TTC549 (cell line): Measurements from ENCODE around the gene DOCK8.
"Not testable (repeated sequence)": the region's sequence is repeated elsewhere in the genome, so short reads cannot be mapped to it uniquely, and the experiment has no call there.

Experiments
- FAIRE-seq: peaks from 2 replicates; lab custom pipeline; 2012; peaks lifted over from hg19 to GRCh38; lab: Jason Lieb, UNC

The DOCK8 gene

DNA sequence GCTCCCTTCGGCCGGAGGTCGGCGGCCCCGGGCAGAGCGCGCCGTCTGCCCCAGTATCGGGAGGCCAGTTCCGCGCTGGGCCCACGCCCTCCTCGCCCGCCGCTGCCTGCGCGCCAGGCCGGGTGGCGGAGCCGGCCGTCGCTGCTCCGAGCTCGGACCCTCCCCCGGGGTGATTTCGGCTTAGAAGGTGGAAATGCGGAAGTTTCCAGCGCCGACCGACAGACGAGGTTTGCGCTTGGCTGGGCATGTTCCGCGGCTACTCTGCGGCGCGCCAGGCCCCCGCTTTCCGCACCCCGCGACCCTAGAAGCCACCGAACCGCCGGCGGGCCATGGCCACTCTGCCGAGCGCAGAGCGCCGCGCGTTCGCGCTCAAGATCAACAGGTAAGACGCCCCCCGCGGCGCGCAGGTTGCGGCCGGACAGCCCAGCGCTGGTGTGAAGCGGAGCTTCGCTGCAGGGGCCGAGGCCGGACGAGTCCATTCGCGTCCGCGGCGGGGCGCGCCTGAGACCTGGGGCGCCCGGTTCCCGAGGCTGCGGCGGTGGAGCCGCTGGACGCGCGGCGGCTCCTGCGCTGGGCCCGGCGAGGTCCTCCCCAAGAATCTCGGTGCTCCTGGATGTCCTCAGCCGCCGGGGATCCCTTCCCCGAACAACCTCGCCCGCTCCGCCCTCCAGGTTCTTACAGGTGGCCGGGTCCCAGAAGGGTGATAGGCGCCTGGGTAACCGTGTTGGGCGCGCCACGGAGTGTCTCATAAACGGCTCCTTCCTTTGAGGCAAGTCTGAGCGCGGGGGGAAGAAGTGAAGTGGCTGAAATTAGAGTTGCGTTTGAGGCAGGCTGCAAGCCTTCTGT is at the start of gene DOCK8:
Gene DOCK8 (plus strand): TSS at position 218 of the 846 bp plus-strand sequence. CDS start 112 bp downstream, at position 330.
- no peak for FAIRE-seq

GRCh38 chr9:169757-170156 is 44.9 kb upstream of the DOCK8 start:
- not testable (repeated sequence) for FAIRE-seq

GRCh38 chr9:178140-178825 is 36.4 kb upstream of the DOCK8 start:
- FAIRE-seq, result not testable (repeated sequence)

GRCh38 chr9:178970-179383 is 35.7 kb upstream of the DOCK8 start, which contains the start of gene ZNG1A:
Gene ZNG1A, minus strand, starts transcription at chr9:179056. Its CDS starts 87 bp downstream, at chr9:178969.
- FAIRE-seq, result not testable (repeated sequence)

DNA sequence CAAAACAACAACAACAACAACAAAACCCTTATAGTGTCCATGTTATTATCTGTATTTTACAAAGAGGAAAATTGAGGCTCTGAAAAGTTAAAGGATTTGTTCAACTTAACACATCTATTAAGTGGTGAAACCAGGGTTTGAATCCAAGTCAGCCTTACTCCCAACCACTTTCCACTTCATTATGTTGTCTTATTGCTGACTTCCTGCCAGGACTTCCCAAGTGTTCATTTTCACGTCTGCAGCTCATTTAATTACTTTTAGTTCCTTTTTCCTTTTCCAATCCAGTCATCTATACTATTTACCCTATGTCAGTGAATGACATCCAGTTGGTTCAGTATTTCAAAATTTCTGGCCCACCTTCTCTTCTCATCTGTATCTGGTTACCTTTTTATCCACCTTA is 15.1 kb upstream of the DOCK8 start:
- not testable (repeated sequence) for FAIRE-seq

GRCh38 chr9:206481-206880 is 8.2 kb upstream of the DOCK8 start:
- FAIRE-seq, result no peak

GRCh38 chr9:209143-209758 is 5.4 kb upstream of the DOCK8 start:
- no peak for FAIRE-seq

- no peak for FAIRE-seq
Observed at GRCh38 chr9:211036-211435, 3.6 kb upstream of the DOCK8 start.

DNA sequence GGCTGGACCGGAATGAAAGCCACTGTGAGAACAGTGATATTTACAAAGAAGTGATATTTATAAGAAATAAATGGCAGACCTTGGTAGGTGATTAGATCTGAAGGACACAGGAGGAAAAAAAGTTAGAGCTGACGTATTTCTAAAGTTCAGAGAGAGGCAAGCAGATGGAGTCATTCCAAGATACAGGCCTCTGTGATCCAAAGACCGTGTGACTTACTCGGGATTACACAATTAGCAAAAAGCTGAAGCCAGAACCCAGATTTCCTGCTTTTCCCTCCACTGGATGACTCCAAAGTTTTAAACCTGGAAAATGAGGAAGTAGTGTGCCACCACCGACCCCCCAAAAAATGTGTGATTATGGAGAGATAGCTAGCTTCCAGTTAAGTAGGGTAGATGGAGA is 3.1 kb upstream of the DOCK8 start:
- no peak for FAIRE-seq

- no peak for FAIRE-seq
Observed at GRCh38 chr9:212297-212696, 2.4 kb upstream of the DOCK8 start.

GRCh38 chr9:213901-214300 is 764 bp upstream of the DOCK8 start:
- FAIRE-seq, result not testable (repeated sequence)

- FAIRE-seq, result no peak
Observed at GRCh38 chr9:214351-214647, 366 bp upstream of the DOCK8 start.

GRCh38 chr9:215631-216155 is 1.0 kb downstream of the DOCK8 start:
- no peak for FAIRE-seq

DNA sequence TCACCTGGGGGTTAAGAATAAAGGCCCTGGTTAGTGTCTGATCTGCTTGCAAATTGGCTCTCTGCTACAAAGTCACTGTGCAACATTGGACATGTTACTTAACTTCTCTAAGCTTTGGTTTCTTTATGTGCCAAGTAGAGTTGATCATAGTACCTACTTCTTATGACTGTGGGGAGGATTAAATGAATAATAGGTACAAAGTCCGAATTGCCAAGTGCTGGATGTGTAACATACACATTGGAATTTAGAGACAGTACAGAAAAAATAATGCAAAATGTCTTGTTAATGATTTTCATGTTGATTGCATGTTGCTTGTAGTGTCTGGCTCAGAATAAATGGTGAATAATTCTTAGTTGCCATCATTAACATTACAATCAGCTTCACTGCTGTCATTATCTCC is 2.2 kb downstream of the DOCK8 start:
- FAIRE-seq, result no peak

DNA sequence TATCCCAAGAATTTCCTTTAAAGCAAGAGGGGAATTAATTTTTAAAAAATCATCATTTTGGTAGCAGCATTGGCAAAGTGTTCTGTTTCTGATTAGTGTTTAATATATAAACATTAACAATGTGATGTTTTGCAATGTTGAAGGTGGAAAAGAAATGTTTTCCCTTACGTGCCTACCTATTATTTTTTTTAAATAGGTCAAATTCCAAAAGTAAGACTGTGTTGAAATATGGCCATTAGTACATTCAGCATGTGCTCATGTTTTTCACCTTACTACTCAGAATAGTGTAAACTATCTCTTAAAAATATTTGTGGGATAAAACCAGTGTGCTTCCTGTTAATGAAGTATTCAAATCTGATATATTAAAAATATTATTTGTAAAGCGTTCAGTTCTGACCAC is 3.3 kb downstream of the DOCK8 start:
- no peak for FAIRE-seq

DNA sequence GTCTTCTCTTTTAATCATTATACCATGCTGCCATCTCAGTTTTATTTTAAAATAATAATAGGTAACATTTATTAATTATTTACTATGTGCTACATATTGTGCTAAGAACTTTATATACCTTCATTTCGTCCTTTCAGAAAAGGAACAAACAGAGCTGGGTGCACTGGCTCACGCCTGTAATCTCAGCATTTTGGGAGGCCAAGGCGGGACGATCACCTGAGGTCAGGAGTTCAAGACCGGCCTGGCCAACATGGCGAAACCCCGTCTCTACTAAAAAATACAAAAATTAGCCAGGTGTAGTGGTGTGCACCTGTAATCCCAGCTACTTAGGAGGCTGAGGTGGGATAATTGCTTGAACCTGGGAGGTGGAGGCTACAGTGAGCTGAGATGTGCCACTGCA is 4.4 kb downstream of the DOCK8 start:
- FAIRE-seq, result not testable (repeated sequence)

GRCh38 chr9:219670-220365 is 5.2 kb downstream of the DOCK8 start:
- FAIRE-seq, result no peak

DNA sequence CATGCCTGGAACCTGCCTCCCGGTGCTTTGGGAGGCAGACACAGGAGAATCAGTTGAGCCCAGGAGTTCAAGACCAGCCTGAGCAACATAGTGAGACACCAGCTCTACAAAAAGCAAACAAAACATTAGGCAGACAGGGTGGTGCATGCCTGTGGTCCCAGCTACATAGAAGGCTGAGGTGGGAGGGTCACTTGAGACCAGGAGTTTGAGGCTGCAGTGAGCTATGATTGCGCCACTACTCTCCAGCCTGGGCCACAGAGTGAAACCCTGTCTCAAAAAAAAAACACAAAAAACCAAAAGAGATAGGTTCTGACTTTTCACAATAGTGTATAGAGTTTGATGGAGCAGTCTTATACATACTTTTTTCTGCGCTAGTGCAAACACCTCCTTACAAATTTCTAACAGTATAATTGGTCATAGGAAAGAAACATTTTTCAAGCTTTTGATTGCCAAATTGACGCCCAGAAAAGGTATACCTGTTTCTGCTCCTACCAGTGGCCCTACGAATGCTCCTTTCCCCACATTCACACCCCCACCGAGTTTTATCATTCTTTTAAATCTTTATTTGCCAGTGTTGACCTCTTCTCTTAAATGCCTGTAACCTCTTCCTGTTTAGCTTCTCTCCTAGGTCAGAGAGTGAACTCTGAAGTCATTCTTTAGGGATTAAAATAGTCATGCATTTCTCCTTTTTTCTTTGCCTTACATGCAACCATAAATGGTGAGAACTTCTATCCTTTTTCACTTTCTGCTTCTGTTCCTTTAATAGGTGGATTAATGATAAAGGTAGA is 7.5 kb downstream of the DOCK8 start:
- no peak for FAIRE-seq

DNA sequence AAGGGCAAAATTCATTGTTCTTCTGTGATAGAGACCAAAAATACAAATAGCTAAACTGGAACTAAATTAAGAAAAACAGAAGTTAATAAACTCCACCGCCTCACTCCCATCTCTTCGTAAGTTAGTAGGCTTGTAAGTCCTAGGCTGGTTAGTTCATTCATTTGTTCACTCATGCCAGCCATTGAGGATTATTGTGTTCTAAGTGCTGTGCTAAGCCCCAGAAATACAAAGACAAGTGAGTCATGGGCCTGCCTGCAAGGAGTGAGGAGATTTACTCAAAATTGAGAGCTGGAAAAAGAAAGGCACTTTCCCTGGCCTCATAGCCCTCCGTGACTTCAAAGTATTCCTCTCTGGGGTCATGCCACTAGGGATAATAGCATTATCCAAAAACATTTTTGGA is 8.5 kb downstream of the DOCK8 start:
- FAIRE-seq, result no peak

DNA sequence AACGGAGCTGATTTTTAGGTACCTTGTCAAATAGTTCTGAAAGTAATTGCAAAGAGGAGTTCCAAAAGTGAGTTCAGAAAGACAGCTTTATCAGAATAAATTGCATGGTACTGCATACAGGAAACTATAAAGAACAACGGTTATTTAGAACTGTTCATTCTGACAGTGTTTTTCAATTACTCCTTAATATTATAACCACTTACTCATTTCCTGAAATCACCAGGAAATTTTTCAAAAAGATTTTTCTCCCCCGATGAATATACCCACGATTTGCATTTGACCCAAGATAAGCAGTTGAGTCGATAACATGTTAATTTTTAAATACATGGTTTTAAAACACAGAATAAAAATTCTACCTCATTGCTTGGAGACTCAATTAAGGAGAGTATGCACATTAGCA is 9.4 kb downstream of the DOCK8 start:
- no peak for FAIRE-seq
